Subcutaneous adipose tissue (tissue), 4 donors: ENCODE results near the gene TMC1. TPM values are rescaled to one million over a fixed set of nuclear protein-coding genes. Genes with fewer than 3 reads are reported as not detected.

Experiments
- CTCF ChIP-seq: fragments of 450-650 bp; IDR thresholded peaks from one replicate; pipeline ENCODE4 v1.5.1; 2016; ENCODE audit warnings: low read depth, mild to moderate bottlenecking, control low read depth, antibody characterized with exemption, moderate library complexity
- total RNA-seq, 4 donors: library from RNA; depleted of rRNA; stranded (reverse); fragments of >200 nt; gene quantifications; one replicate each; pipeline ENCODE4 v1.1.0, GENCODE V29; 2016

The TMC1 gene
- total RNA-seq, 4 donors from 2014 or later: 0.17 to 3.6 TPM; not detected in 2

- TF ChIP-seq CTCF: no peak
Measured at GRCh38 chr9:72627956-72628540, 106.6 kb downstream of the TMC1 start.

DNA sequence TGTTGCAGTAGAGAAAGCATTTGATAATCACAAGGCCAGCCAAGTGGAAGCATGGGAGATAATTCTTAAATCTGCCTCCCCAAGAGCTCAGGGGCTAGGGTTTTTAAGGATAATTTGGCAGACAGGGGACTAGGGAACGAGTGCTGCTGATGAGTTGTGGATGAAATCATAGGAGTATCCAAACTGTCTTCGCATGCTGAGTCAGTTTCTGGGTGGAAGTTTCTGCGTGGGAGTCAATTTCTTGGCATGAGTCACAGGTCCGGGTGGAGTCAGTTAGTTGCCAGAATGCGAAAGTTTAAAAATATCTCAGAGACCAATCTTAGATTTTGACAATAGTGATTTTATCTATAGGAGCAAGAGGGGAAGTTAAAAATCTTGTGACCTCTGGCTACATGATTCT, 112.6 kb downstream of the TMC1 start:
- TF ChIP-seq CTCF: no peak

DNA sequence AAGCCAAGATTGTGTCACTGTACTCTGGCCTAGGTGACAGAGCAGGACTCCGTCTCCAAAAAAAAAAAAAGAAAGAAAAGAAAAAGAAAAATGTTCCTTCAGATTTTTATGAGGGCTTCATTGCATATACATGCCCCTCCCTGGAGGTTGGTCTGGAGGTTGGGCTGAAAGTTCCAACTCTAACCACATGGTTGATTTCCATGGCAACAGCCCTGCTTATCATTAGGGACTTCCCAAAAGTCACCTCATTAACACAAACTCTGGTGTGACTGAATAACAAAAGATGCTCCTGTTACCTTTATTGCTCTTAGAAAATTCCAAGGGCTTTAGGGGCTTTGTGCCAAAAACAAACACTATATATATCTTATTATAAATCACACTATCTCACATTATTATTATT, 113.8 kb downstream of the TMC1 start:
- no peak for TF ChIP-seq CTCF

- no peak for TF ChIP-seq CTCF
Measured at GRCh38 chr9:72636621-72637020, 115.2 kb downstream of the TMC1 start.

GRCh38 chr9:72643651-72644050, 122.2 kb downstream of the TMC1 start:
- no peak for TF ChIP-seq CTCF

DNA sequence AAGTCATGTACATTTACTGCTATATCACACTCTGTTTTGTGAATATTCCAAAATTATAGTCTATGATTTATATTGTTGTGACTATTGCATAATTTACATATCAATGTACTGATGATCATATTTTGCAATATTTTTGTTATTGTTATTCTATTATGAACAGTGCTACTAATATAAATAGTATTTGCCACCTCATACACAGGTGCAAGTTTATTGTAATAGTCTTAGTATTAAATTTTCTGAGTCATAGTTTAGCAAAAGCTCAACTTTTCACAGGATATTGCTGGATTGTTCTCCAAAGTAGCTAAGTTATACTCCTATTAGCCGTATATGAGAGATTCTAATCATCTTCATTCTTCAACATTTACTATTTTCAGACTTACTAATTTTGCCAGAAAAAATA, 124.7 kb downstream of the TMC1 start:
- no peak for TF ChIP-seq CTCF

GRCh38 chr9:72648324-72649126, 127.1 kb downstream of the TMC1 start:
- TF ChIP-seq CTCF: no peak
